Measurements from ENCODE around the gene ITGAD. TPM values are rescaled to one million over a fixed set of nuclear protein-coding genes. Genes with fewer than 3 reads are reported as not detected.
A peak's percentile ranks its signal among the peaks of the same experiment; 100 is the strongest.
"Not testable (repeated sequence)": the region's sequence is repeated elsewhere in the genome, so short reads cannot be mapped to it uniquely, and the experiment has no call there.

Gene ITGAD
- total and polyA plus RNA-seq, 11 donors = 0.41 to 0.80 TPM; not detected in 9

DNA sequence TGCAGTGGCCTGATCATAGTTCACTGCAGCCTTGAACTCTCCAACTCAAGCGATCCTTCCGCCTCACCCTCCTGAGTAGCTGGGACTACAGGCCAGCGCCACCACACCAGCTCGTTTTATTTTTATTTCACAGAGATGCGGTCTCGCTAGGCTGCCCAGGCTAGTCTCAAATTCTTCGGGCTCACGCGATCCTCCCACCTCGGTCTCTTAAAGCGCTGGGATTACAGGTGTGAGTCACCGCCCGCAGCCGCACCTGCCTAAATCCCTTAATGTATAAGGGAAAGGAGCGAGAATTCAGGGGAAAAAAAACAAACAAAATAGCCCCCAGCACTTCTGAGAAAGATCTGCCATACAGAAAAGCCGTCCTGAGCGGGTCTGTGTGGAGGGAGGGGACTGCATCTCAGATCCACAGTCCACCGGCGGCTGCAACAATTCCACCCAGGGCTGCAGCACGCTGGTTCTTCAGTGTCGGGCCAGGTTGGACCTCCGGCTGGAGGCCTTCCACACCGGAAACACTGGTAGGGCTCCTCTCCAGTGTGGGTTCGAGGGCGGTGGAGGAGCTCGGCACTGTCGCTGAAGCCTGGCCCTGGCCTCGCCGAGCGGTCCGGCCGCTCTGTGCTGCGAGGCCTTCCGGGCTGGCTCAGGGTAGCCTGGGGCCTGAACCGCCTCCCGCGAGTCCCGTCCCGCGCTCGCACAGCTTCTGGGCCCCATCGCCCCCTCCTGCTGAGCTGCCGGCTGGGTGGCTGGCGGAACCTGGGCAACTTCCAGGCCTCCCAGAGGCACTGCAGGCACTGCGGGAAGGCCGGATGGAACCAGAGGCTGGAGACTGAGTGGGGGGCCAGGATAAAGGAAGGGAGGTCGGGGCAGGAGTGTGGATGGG, 42.4 kb downstream of the ITGAD start:
- Histone ChIP-seq H3K27me3 (no peaks in the 10 kb centered on the region), H3K9me3 (no peaks in the 10 kb centered on the region), H3K4me1 (peaks cover 0 to 30% (median 6%) of the 10 kb centered on the region in 12 donors), H3K4me3 (no peak overlapping the region), H3K27ac (no peak overlapping the region), H3K36me3 (peaks cover 0 to 7% (median 0%) of the 10 kb centered on the region in 9 donors)
- 93 to 95% (median 94%) methylated on average over 35 to 47 of the region's 47 CpGs for WGBS, 4 donors
- TF ChIP-seq POLR2A (IDR thresholded peaks at IDR 0.05) = no peak
- TF ChIP-seq, protein P1, sequence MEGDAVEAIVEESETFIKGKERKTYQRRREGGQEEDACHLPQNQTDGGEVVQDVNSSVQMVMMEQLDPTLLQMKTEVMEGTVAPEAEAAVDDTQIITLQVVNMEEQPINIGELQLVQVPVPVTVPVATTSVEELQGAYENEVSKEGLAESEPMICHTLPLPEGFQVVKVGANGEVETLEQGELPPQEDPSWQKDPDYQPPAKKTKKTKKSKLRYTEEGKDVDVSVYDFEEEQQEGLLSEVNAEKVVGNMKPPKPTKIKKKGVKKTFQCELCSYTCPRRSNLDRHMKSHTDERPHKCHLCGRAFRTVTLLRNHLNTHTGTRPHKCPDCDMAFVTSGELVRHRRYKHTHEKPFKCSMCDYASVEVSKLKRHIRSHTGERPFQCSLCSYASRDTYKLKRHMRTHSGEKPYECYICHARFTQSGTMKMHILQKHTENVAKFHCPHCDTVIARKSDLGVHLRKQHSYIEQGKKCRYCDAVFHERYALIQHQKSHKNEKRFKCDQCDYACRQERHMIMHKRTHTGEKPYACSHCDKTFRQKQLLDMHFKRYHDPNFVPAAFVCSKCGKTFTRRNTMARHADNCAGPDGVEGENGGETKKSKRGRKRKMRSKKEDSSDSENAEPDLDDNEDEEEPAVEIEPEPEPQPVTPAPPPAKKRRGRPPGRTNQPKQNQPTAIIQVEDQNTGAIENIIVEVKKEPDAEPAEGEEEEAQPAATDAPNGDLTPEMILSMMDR (IDR thresholded peaks at IDR 0.05) = no peak
- no peak for DNase-seq
- intact Hi-C loops (cut with DNase I) = no loop called here
- ATAC-seq = no peak

DNA sequence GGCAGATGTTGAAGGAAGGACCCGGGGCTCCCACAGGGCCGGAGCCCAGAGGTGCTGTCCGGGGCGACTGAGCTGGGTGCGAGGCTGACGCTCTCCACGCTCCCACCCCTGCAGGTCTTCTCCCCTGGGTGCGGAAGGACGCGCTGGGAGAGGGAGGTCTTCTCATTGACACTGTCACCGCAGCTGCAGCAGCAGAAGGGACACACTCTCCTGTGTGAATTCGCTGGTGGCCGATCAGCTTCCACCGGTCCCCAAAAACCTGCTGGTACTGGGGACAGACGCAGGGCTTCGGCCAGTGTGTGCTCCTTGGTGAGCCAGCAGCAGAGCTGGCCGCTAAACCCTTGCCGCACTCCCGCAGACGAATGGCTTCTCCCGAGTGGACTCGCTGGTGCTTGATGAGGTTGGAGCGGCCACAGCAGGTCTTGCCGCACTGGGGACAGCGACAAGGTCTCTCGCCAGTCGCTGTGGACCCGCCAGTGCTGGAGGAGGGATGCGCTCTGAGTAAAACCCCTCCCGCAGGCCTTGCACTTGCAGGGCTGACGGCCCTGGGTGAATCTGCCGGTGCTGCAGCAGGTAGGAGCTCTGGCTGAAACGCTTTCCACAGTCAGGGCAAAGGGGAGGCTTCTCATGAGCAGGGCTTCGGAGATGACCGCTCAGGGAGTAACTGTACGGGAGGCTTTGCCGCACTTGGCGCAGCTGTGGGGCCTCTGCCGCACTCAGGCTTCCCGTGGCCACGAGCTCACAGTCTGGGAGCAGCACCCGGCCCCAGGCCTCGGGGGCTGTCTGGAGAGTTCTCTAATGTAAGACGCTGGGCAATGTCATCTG, 43.3 kb downstream of the ITGAD start:
- WGBS, 4 donors = 86 to 93% (median 93%) methylated on average over 32 to 44 of the region's 44 CpGs

GRCh38 chr16:31438414-31438813, 45.3 kb downstream of the ITGAD start:
- Histone ChIP-seq H3K27ac (peak overlapping the region in 3 of 12 donors; percentile 10 to 30 (median 18)), H3K4me1 (peaks cover 0 to 29% (median 11%) of the 10 kb centered on the region in 12 donors), H3K36me3 (peaks cover 0 to 7% (median 0%) of the 10 kb centered on the region in 9 donors), H3K27me3 (no peaks in the 10 kb centered on the region), H3K4me3 (no peak overlapping the region), H3K9me3 (no peaks in the 10 kb centered on the region)
- intact Hi-C loops (cut with DNase I) = no loop called here
- TF ChIP-seq POLR2A (IDR thresholded peaks at IDR 0.05) = no peak
- TF ChIP-seq, protein P1 (IDR thresholded peaks at IDR 0.05) = no peak
- WGBS, 4 donors = 24 to 36% (median 24%) methylated on average over 2 of the region's 2 CpGs
- no peak for DNase-seq
- no peak for ATAC-seq

More for the DNA sequence above, 43.3 kb downstream of the ITGAD start:
- H3K4me1 ChIP-seq = peaks cover 0 to 31% (median 6%) of the 10 kb centered on the region in 12 donors
- DNase-seq = no peak
- peaks cover 0 to 7% (median 0%) of the 10 kb centered on the region in 9 donors for H3K36me3 ChIP-seq
- intact Hi-C loops (cut with DNase I) = no loop called here
- ATAC-seq = no peak
- no peak overlapping the region for H3K4me3 ChIP-seq
- no peaks in the 10 kb centered on the region for H3K9me3 ChIP-seq
- H3K27ac ChIP-seq = no peak overlapping the region
- no peaks in the 10 kb centered on the region for H3K27me3 ChIP-seq
- TF ChIP-seq POLR2A (IDR thresholded peaks at IDR 0.05) = no peak
- TF ChIP-seq, protein P1 (IDR thresholded peaks at IDR 0.05) = no peak

- H3K27me3 ChIP-seq; H3K9me3 ChIP-seq; H3K36me3 ChIP-seq; intact Hi-C loops (cut with DNase I); H3K4me3 ChIP-seq; DNase-seq; ATAC-seq: not testable (repeated sequence)
- Histone ChIP-seq H3K27ac (peak overlapping the region in 1 of 12 donors; percentile 54), H3K4me1 (peaks cover 0 to 29% (median 11%) of the 10 kb centered on the region in 12 donors)
- WGBS, 4 donors = 58 to 70% (median 65%) methylated on average over 3 to 4 of the region's 4 CpGs
Measured at GRCh38 chr16:31439023-31439422, 45.9 kb downstream of the ITGAD start.

Data from heart left ventricle (tissue), 16 donors.